ENCODE data around the gene STKLD1. TPM values are rescaled to one million over a fixed set of nuclear protein-coding genes. Genes with fewer than 3 reads are reported as not detected.

STKLD1 gene
- total and polyA plus RNA-seq, 2 experiments from 2014 or later: 2.2 to 5.1 TPM

GRCh38 chr9:133349965-133350616, 26.1 kb upstream of the STKLD1 start:
- Histone ChIP-seq H3K9me3 (ENCODE audit: low read depth) (no peaks in the 10 kb centered on the region), H3K4me3 (no peak overlapping the region), H3K36me3 (peaks cover 47% of the 10 kb centered on the region), H3K4me1 (ENCODE audit: low read depth) (peaks cover 4% of the 10 kb centered on the region), H3K27ac (peak overlapping the region; percentile 99), H3K27me3 (no peaks in the 10 kb centered on the region)
- DNase-seq (ENCODE audit: low read depth in 1 of 2, low spot score in 1 of 2): no peak
- TF ChIP-seq CTCF (IDR thresholded peaks at IDR 0.05; ENCODE audit: low read depth, low read length): no peak

DNA sequence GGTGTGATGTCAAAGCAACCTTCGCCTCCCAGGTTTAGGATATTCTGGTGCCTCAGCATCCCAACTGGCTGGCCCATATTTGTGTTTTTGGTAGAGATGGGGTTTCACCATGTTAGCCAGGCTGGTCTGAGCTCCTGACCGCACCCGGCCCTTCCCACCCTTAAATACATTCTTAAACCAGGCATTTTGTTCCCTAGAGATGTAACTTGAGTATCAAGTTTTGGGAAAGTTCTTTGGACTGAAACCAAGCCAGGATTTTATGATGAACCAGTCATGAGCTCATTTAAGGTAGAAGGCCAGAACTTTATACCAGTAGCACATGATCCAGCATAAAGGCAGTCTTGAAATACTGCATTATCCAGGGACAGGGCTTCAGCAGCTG, 24.6 kb upstream of the STKLD1 start:
- DNase-seq (ENCODE audit: low read depth in 1 of 2, low spot score in 1 of 2): no peak
- Histone ChIP-seq H3K9me3 (ENCODE audit: low read depth) (no peaks in the 10 kb centered on the region), H3K27ac (peak overlapping the region; percentile 42), H3K36me3 (peaks cover 44% of the 10 kb centered on the region), H3K27me3 (no peaks in the 10 kb centered on the region), H3K4me3 (no peak overlapping the region), H3K4me1 (ENCODE audit: low read depth) (peaks cover 8% of the 10 kb centered on the region)
- TF ChIP-seq CTCF (IDR thresholded peaks at IDR 0.05; ENCODE audit: low read depth, low read length): no peak

- peak; percentile 69 for DNase-seq (ENCODE audit: low read depth in 1 of 2, low spot score in 1 of 2)
- no peak overlapping the region for H3K4me3 ChIP-seq
- H3K4me1 ChIP-seq (ENCODE audit: low read depth): peaks cover 10% of the 10 kb centered on the region
- no peaks in the 10 kb centered on the region for H3K9me3 ChIP-seq (ENCODE audit: low read depth)
- H3K27me3 ChIP-seq: no peaks in the 10 kb centered on the region
- H3K36me3 ChIP-seq: peaks cover 44% of the 10 kb centered on the region
- peak overlapping the region; percentile 42 for H3K27ac ChIP-seq
- peak; percentile 69 for TF ChIP-seq CTCF (IDR thresholded peaks at IDR 0.05; ENCODE audit: low read depth, low read length)
Measured at GRCh38 chr9:133351908-133352634, 24.1 kb upstream of the STKLD1 start.

DNA sequence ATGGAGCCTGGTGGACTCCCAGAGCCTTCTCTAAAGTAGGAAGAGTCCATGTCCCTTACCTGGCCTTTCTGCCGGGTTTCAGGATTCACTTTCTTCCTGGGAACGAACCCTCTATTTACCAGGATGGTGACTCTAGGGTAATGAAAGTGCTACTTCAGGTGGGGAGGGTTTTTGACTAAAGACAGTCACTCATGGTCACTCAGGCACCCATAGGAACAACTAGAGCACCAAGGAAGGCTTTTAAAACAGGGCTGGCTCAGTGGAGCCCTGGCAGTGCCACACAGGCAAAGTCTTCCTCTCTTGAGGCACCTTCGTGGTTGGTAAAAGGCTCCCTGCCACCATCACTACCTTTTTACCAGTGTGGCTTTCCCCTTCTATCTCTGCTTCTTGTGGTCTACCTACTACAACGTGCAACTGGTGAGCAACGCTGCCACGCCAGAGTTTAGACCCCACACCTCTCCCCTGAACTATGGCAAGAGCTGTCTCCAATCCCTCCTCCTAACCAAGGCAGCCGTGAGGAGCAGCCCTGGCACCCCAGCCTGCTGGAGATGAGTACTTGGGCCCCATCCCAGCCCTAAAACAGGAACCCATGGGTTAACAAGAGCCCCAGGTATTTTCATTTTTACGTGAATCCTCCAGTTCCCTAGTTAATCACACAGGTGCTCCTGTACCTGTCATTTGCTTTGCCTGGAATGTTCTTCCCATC, 23.4 kb upstream of the STKLD1 start:
- peak overlapping the region; percentile 42 for H3K27ac ChIP-seq
- DNase-seq (ENCODE audit: low read depth in 1 of 2, low spot score in 1 of 2): no peak
- no peak overlapping the region for H3K4me3 ChIP-seq
- no peak for TF ChIP-seq CTCF (IDR thresholded peaks at IDR 0.05; ENCODE audit: low read depth, low read length)
- H3K4me1 ChIP-seq (ENCODE audit: low read depth): peaks cover 12% of the 10 kb centered on the region
- H3K27me3 ChIP-seq: no peaks in the 10 kb centered on the region
- H3K36me3 ChIP-seq: peaks cover 44% of the 10 kb centered on the region
- H3K9me3 ChIP-seq (ENCODE audit: low read depth): no peaks in the 10 kb centered on the region

GRCh38 chr9:133353548-133353947, 22.6 kb upstream of the STKLD1 start:
- no peaks in the 10 kb centered on the region for H3K27me3 ChIP-seq
- DNase-seq (ENCODE audit: low read depth in 1 of 2, low spot score in 1 of 2): no peak
- peaks cover 44% of the 10 kb centered on the region for H3K36me3 ChIP-seq
- no peak overlapping the region for H3K27ac ChIP-seq
- H3K4me1 ChIP-seq (ENCODE audit: low read depth): peaks cover 12% of the 10 kb centered on the region
- no peak for TF ChIP-seq CTCF (IDR thresholded peaks at IDR 0.05; ENCODE audit: low read depth, low read length)
- no peaks in the 10 kb centered on the region for H3K9me3 ChIP-seq (ENCODE audit: low read depth)
- no peak overlapping the region for H3K4me3 ChIP-seq
